Posterior cingulate gyrus (tissue), 11 donors: Measurements from ENCODE around the gene LENEP.
A peak's percentile ranks its signal among the peaks of the same experiment; 100 is the strongest.
"Not testable (repeated sequence)": the region's sequence is repeated elsewhere in the genome, so short reads cannot be mapped to it uniquely, and the experiment has no call there.

ENCODE experiments used
- DNase-seq, 10 donors: peaks; one replicate each; pipeline versions ENCODE4 v3.0.0 to v3.0.0-alpha.2; 2020 to 2021; ENCODE audit warnings: mixed read lengths in 3 of 10
- intact Hi-C: fragments of 100-400 bp; cut with DNase I; formaldehyde crosslinking; loops from one replicate; pipeline ENCODE4 v1.15.1; 2023

Gene LENEP

DNA sequence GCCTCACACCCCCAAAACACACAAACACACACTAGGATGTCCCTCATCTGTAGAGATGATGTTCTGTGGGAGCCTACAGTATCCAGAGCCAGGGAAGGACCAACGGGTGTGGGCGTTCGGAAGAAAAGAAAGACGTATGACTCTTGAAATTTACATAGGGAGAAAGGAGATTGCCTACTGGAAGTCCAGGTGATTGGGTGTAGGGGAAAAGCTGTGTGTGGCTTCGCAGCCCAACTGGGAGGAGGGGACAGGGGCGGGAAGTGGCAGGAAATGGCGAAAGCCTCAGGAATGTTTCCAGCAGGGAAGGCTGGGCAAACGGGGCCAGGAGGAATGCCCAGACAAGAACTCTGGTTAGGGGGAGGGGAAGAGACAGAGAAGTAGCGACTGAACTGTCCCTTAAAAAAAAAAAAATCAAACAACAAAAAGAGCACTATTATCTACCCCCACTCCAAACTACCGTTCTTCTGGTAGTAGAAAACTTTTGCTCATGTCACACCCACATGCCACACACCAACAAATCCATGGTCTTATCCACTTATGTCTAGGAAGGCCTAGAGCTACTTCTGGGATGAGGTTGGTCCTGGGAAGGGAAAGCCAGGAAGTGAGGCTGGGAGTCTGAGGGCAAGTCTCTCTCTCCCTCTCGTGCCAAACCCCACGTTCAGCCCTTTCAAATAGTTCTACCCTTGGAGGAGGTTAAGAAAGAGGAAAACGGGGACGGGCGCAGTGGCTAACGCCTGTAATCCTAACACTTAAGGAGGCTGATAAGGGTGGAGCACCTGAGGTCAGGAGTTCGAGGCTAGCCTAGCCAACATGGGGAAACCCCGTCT lies 20.7 kb upstream of the LENEP start:
- intact Hi-C loops: loop anchor here (10.0 kb wide), 1 partner anchor 418 kb away; the partner anchor contains the start of gene UBE2Q1
- DNase-seq: peak in 4 of 10 donors; percentile 25 to 82 (median 54)

DNA sequence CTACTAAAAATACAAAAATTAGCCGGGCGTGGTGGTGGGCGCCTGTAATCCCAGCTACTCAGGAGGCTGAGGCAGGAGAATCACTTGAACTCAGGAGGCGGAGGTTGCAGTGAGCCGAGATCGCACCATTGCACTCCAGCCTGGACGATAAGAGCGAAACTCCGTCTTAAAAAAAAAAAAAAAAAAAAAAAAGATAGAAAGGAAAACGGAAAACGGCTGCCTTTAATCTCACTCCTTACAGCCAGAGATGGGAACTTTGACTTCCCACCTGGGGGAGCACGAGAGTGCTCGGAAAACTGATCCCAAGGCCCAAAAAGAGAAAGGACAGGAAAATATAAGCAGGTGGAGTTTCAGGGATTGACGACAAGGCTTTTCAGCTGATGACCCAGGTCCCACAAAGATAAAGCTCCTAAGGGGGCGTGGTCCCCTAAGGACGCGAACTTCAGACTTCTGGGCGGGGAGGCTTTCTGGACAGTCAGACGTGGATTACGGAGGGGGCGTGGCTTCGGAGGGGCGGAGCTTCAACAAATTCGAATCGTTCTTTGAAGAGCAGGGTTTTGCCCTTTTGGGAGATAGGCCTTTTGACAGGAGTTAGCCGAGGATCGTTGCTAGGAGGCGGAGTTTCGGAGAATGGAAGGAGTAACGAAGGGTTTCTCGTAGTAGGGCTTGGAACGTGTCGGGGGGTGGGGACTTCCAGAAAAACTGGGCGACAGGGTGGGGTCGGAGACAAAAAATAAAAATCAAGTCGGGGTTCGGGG lies 19.9 kb upstream of the LENEP start:
- peak; percentile 62 to 97 (median 80) for DNase-seq

DNA sequence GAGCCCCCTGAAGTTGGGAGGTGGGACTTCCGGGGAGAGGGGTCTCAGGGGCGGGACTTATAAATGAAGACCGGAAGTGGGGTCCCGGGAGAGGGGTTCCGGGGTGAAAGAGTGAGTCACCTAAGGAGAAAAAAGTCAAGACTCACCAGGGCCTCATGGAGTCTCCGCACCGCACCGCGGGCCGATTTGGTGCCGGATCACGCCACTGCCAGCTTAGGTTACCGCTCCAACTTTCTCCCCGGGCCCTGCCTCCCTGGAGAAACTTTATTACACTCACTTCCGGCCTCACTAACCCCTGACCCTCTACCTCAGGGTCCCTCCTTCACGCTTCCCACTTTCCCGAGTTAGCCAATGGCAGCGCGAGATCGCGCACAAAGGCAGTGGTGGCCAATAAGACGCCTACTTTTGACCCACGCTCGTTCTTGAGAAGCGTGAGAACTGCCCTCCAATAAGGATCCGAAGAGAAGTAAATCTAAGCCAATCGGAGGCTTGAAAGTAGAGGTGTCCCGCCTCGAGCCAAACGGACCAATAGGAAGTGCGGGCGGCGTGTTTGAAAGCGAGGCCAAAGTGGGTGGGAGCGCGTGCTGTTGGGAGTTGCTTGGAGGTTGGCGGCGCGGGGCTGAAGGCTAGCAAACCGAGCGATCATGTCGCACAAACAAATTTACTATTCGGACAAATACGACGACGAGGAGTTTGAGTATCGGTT lies 19.1 kb upstream of the LENEP start, which contains the start of gene CKS1B:
TSS of gene CKS1B (plus strand) at position 580 of the 706 bp plus-strand sequence. CDS start at position 645, 65 bp downstream.
- peak; percentile 91 to 100 (median 96) for DNase-seq
- intact Hi-C loops: loop anchor here (10.0 kb wide), 1 partner anchor 419 kb away; the partner anchor contains the start of gene UBE2Q1

More for the DNA sequence above, 19.9 kb upstream of the LENEP start:
- intact Hi-C loops: loop anchor here (10.0 kb wide), 1 partner anchor 419 kb away; the partner anchor contains the start of gene UBE2Q1

DNA sequence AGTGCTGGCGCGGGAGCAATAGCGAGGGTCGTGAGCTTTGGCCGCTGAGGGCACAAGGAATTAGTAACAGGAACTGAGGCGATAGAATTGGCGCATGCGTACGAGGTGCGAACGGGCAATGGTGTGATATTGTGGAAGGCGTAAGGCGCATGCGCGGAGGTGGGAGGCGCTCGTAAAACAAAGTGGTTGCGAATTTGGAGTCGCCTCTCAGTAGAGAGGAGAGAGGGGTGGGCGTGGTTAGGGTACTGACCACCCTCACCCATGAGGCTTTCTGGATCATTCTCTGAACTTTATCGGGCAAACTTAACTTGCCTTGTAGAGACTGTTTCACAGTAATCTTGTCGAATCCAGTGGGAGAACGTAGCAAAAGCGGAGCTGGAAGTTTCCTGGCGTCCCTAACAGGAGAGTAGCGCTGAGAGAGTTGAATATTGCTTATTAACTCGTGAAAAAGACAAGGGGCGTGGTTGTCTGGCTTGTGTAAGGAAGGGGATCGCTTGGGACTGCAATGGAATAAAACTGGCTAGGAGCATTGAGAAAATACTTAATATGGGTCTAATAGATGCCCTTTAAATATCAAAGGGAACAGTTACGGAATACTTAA lies 18.5 kb upstream of the LENEP start:
- DNase-seq: peak; percentile 79 to 96 (median 86)
- intact Hi-C loops: loop anchor here (10.0 kb wide), 1 partner anchor 420 kb away; the partner anchor contains the start of gene UBE2Q1

DNA sequence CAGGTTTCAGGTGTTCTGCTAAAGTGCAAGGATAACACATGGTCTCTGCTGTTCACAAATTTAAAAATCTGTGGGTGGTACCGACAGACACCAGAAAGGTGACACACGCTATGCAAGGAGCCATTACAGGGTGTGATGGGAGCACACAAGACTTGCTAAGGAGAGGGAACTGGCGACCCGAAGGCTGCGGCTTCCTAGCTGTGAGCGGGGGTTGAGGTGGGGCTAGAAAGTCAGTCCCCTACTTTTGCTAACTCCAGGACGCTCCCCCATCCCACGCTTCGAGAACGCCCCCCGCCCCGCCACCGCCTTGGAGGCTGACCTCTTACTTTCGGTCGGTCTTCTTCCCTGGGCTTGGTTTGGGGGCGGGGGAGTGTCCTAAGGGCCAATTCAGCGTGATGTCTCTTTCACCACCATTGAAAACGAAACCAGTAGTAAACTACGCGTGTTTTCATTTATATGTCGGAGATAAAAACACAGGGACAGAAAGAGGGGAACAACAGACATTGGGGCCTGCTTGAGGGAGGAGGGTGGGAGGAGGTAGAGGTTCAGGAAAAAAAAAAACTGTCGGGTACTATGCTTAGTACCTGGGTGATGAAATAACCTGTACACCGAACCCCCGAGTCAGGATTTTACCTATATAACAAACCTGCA lies 17.9 kb upstream of the LENEP start:
- DNase-seq: peak in 2 of 10 donors; percentile 71 to 79
- intact Hi-C loops: loop anchor here (10.0 kb wide), 1 partner anchor 421 kb away; the partner anchor contains the start of gene UBE2Q1

DNA sequence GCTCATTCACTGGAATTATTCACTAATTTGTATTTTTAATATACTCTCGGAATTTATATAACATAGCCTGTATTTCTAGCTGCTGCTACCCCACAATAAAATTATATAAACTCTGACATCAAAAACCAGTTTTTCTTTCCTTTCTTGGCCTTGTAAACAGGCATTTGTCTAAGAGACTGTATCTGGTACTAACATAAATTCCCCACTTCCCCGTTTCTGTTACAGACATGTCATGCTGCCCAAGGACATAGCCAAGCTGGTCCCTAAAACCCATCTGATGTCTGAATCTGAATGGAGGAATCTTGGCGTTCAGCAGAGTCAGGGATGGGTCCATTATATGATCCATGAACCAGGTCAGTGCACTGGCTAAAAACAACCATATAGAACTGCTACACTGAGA lies 15.6 kb upstream of the LENEP start:
- intact Hi-C loops: loop anchor here (10.0 kb wide), 1 partner anchor 423 kb away; the partner anchor contains the start of gene UBE2Q1

DNA sequence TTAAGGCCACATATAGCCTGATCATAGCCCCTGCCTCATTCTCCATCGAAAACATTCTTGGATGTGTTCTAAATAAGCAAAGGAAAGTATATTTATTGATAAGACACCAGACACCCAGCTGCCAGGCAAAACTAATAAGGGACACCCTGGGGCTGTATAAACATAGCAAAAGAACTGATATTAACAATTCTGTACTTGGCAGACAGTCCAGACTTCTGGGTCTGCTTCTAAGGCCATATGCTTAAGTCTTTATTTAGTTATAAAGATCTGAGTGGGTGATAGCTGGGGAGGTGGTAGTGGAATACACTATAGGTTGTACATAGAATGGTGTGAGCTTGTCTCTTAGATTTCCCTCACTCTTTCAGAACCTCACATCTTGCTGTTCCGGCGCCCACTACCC lies 15.0 kb upstream of the LENEP start:
- intact Hi-C loops: loop anchor here (10.0 kb wide), 1 partner anchor 424 kb away; the partner anchor contains the start of gene UBE2Q1
- no peak for DNase-seq

More for the DNA sequence above, 15.6 kb upstream of the LENEP start:
- not testable (repeated sequence) for DNase-seq

DNA sequence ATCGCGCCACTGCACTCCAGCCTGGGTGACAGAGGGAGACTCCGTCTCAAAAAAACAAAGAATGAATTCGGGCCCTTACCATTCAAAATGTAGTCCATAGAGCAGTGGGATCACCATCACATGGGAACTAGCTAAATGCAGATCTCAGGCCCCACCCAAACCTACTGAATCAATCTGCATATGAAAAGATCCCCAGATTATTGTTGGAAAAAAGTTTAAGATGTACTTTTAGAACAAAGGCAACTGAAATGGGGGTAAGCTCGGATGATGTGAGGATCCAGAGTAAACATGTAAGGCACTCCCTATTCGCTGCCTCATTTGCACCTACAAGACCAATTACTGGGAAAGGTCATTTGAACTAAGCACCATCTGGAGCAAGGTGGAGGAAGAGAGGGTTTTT lies 11.0 kb upstream of the LENEP start:
- no peak for DNase-seq
- intact Hi-C loops: no loop called here

DNA sequence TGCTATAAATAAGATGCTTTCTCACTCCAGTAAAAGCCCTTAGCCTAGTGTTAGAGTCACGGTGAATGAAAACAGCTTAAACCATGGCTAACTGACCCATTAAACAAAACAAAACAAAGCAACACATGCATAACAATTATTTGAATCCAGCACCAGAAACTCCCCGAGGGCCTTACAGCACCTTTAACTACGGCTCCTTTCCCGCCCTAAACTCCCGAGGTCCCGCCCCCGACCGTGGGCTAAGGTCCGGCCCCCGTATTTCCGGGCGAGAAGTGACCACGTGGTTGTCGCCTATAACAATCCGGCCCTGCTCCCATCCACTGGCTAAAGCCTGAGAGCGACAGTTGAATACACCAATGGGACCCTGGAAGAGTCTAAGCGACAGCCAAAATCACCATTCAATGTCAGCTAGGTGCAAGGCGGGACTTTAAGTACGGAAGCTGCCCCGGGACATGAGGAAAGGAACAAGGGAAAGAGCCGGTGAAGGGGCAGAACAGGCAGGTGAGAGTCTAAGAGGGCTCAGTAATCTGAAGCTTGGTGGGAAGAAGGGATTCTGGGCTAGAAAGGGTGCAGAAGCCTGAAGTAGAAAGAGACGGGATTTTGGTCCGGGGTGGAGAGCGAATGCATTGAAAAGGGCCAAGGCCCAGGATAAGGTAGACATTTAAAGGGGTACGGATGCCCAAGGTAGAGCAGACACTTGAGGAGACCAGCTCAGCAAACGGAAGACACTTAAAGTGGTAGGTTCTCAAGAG lies 10.3 kb upstream of the LENEP start, which contains the start of gene FLAD1:
TSS of gene FLAD1 (plus strand) at position 448 of the 752 bp plus-strand sequence. CDS start 351 bp downstream, outside the sequence.
- intact Hi-C loops: no loop called here
- peak; percentile 92 to 99 (median 94) for DNase-seq

DNA sequence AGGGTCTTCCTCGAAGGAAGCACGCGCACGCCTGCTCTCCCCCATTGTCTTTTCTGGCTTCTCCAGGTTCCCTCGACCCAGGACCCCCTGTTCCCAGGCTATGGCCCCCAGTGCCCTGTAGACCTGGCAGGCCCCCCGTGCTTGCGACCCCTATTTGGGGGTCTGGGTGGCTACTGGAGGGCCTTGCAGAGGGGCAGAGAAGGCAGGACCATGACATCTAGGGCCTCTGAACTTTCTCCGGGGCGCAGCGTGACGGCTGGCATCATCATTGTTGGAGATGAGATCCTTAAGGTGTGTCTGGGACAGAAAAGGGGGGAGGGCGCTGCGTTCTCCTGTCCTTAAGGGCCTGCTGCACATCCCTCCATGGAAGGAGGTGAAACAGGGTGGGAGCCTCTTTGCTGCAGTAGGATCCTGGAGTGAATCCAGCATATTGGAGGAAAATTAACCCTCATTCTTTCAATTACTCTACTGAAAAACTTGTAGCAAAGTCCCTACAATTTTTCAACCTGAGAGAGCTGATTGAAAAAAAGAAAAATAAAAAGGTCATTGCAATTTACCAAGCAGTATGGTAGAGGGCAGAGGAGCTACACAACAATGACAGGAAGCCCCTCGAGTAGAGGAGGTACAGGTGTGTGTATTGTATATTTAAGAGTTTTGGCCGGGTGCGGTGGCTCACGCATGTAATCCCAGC lies 9.5 kb upstream of the LENEP start:
- intact Hi-C loops: no loop called here
- peak in 2 of 10 donors; percentile 55 to 67 for DNase-seq

DNA sequence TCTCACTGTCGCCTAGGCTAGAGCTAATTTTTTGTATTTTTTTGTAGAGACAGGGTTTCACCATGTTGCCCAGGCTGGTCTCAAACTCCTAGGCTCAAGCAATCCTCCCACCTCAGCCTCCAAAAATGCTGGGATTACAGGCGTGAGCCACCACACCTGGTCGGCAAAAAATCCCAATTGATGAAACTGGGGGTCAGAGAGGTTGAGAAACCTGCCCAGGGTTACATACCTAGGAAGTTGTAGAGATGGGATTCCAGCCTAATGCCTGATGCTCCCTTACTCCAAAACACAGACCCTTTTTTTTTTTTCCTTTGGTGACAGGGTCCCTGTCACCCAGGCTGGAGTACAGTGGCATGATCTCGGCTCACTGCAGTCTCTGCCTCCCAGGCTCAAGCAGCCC lies 6.7 kb upstream of the LENEP start:
- intact Hi-C loops, DNase-seq: not testable (repeated sequence)

DNA sequence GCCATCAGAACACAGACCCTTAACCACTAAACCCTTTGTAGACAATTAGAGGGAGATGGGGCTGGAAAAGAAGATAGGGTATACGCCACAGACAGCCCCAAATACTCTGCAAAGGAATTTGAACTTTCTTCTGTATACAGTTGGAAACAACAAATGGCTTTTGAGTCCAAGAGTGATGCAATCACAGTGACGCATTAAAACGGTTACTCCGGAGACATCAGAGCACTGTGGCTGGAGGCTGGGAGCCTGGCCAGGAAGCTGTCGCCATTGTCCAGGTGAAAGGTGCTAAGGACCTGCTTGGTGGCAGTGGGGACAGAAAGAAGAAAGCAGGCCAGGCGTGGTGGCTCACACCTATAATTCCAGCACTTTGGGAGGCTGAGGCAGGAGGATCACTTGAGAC lies 6.1 kb upstream of the LENEP start:
- intact Hi-C loops: no loop called here
- DNase-seq: peak in 1 of 10 donors; percentile 10

DNA sequence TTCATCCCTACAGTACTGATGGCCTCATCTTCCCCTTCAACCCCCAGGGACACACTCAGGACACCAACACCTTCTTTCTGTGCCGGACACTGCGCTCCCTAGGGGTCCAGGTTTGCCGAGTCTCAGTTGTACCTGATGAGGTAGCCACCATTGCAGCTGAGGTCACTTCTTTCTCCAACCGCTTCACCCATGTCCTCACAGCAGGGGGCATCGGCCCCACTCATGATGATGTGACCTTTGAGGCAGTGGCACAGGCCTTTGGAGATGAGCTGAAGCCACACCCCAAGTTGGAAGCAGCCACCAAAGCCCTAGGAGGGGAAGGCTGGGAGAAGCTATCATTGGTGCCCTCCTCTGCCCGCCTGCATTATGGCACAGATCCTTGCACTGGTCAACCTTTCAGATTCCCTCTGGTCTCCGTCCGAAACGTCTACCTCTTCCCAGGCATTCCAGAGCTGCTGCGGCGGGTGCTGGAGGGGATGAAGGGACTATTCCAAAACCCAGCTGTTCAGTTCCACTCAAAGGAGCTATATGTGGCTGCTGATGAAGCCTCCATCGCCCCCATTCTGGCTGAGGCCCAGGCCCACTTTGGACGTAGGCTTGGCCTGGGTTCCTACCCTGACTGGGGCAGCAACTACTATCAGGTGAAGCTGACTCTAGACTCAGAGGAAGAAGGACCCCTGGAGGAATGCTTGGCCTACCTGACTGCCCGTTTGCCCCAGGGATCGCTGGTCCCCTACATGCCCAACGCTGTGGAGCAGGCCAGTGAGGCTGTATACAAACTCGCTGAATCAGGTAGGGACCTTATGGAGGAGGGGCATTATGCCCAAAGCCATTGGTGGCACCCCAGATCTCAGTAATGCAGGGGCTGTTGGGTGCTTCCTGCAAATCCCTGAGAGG lies 5.1 kb upstream of the LENEP start:
- intact Hi-C loops: no loop called here
- peak in 2 of 10 donors; percentile 37 to 55 for DNase-seq

DNA sequence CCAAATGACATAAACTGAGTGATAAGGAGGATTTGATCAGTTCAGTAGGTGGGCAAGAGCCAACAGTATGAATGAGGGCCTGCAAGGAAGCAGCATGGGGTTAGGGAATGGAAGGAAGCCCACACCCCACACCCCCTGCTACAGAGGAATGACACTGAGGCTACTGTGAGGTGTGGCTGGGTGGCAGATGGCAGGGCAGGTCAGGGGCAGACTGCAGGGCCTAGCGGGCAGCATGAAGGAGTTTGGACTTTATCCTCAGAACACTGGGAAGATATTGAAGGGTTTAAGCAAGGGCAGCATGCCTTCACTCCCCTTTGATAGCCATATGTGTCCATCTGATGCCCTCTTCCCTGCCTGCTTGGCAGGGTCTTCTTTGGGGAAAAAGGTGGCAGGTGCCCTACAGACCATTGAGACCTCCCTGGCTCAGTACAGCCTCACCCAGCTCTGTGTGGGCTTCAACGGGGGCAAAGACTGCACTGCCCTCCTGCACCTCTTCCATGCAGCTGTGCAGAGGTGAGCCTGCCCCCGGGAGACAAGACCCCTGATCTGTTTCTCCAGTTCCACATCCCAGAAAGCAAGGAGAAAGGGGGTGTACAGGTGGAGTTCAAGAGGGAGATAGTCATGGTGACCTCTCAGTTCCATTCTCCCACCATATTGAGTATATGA lies 4.1 kb upstream of the LENEP start:
- intact Hi-C loops: no loop called here
- DNase-seq: peak in 1 of 10 donors; percentile 12

DNA sequence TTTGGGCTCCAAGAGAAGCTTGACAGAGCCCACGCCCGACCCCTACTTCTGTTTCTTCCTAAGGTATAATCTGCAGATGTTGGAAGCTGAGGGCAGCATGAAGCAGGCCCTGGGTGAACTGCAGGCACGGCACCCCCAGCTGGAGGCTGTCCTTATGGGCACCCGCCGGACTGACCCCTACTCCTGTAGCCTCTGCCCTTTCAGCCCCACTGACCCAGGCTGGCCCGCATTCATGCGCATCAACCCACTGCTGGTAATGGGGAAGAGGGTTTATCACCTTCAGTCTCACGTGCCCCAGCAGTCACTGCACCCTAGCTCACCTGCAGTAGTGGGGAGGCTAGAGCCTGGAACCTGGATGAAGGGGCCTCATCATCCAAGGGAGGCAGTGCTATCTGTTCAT lies 3.1 kb upstream of the LENEP start:
- peak in 3 of 10 donors; percentile 20 to 64 (median 37) for DNase-seq
- intact Hi-C loops: no loop called here
